Fibroblast of villous mesenchyme (primary cell): ENCODE data around the gene SIRT5. TPM values are rescaled to one million over a fixed set of nuclear protein-coding genes. Genes with fewer than 3 reads are reported as not detected.

Source experiments
- DNase-seq: peaks from one replicate; pipeline ENCODE4 v3.0.0-alpha.2; 2010; ENCODE audit warnings: low read depth
- H3K4me3 ChIP-seq: 2 replicates; pipeline ENCODE4 v1.5.1; 2011; ENCODE audit warnings: low read depth, mild to moderate bottlenecking, low read length
- total RNA-seq: library from RNA; depleted of rRNA; stranded (reverse); fragments of >200 nt; gene quantifications from 2 replicates; pipeline ENCODE4 v1.2.3, GENCODE V29; 2012
- TF ChIP-seq, protein P1 (sequence below): IDR thresholded peaks from 2 replicates; pipeline ENCODE4 v1.5.1; 2012; ENCODE audit warnings: low read depth, mild to moderate bottlenecking, low read length; ENCODE audit not compliant: insufficient read depth

The SIRT5 gene
- 6.1 and 9.9 TPM in 2 replicates for total RNA-seq

DNA sequence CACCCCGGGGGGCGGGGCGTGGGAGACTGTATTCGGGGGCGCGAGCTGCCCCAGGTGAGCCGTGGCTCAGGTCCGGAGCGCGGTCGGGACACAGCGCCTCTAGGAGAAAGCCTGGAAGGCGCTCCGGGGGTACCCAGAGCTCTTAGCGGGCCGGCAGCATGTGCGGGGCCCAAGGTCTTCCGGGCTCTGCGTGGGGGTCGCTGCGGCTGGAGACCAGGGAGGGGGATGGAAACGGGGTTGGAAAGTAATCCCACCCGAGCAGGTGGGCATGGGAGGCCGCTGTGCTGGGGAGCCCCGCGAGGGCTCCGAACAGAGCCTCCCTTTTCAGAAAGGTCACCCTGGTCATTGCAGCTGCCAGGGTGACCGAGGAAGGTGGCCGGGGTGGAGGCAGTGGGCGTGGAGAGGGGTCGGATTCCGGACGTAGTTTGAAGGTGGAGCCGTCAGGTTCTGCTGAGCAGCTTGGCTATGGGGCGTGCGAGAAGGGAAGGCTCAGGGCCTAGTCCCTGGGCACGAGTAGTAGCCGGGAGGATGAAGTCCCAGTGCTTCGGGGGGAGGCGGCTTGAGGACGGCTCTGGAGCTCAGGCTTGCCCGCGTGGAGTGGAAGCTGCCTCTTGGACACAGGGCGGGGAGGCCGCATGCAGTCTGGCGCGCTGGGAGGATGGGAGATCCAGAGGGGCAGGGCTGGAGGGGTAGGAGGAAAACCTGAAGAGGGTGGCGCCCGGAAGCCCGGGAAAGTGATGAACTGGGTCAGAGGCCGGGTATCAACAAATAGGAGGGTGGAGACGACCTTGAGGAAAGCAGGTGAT lies at the start of gene SIRT5:
TSS of gene SIRT5 (plus strand) at position 31 of the 806 bp plus-strand sequence. CDS start 9,510 bp downstream, outside the sequence.
- TF ChIP-seq, protein P1, sequence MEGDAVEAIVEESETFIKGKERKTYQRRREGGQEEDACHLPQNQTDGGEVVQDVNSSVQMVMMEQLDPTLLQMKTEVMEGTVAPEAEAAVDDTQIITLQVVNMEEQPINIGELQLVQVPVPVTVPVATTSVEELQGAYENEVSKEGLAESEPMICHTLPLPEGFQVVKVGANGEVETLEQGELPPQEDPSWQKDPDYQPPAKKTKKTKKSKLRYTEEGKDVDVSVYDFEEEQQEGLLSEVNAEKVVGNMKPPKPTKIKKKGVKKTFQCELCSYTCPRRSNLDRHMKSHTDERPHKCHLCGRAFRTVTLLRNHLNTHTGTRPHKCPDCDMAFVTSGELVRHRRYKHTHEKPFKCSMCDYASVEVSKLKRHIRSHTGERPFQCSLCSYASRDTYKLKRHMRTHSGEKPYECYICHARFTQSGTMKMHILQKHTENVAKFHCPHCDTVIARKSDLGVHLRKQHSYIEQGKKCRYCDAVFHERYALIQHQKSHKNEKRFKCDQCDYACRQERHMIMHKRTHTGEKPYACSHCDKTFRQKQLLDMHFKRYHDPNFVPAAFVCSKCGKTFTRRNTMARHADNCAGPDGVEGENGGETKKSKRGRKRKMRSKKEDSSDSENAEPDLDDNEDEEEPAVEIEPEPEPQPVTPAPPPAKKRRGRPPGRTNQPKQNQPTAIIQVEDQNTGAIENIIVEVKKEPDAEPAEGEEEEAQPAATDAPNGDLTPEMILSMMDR, result no peak
- DNase-seq, result peak; percentile 78
- peak within 1 kb of the TSS; percentile 87 for H3K4me3 ChIP-seq

DNA sequence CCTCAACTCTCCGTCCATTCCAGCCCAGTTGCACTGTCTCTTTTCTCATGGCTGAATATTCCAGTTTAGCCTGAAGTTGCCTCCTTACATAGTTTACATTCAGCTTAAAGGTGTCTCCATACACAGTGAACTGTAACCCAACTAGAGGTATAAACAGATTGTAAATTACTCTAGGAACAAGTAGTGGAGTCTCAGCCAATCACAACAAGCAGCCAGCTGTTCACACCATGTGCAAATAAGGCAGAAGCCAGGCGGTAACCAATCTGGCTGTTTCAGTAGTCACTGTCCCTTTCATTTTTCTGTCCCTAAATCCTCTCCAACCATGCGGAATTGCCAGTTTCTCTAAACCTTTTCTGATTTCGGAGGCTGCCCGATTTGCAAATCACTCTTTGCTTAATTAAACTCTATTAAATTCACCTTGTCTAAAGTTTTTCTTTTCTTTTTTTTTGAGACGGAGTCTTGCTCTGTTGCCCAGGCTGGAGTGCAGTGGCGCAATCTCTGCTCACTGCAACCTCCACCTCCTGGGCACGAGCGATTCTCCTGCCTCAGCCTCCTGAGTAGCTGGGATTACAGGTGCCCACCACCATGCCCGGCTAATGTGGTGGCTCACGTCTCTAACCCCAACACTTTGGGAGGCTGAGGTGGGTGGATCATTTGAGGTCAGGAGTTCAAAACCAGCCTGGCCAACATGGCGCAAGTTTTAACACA lies 49.4 kb upstream of the SIRT5 start:
- TF ChIP-seq, protein P1, result no peak
- H3K4me3 ChIP-seq, result no peak overlapping the region
- DNase-seq, result no peak

DNA sequence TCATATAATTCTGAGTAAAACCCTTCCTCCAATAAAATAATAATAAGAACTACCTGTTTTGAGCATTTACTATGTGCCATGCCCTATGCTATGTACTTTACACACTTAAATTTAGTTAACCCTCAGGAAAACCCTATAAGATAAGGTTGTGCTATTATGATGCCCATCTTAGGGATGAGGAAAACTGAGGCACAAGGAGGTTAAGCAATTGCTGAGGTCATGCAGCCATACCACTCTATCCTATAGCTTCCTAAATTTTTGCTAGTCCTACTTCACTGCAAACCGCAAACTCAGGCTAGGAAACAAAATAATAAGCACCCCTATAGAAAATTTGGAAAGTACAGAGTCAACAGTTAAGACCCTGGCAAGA lies 48.1 kb upstream of the SIRT5 start:
- no peak overlapping the region for H3K4me3 ChIP-seq
- TF ChIP-seq, protein P1, result no peak
- no peak for DNase-seq

DNA sequence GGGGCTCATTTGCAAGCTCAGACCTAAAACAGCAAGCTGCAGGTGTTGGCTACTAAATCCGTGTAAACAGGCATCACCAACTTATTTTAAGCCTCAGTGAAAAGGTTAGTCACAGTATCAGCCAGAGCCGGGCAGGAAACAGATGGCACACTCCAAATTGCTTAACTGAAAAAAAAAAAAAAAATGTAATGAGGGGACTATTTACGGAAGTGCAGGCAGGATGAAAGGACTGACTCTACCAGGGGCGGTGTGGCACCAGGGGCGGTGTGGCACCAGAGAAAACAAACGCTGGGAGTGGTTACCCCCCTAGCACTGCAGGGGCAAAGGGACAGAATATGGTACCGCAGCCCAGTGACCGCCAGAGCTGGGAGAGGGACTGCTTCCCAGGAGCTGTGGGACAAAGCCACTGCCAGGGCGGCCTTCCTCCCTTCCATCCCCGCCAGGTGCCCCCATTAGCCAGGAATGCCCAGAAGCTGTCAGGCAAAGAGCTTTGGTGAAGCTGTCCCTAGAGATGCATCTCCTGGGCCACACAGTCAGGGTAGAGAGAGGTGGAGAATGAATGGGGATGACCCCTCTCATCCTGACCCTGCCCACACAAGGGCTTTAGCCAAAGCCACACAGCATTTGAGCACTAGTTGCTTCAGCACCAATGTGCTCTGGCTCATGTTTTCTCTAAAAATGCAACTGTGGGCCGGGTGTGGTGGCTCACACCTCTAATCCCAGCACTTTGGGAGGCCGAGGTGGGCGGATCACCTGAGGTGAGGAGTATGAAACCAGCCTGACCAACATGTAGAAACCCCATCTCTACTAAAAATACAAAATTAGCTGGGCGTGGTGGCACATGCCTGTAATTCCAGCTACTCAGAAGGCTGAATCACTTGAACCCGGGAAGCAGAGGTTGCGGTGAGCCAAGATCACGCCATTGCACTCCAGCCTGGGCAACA lies 47.4 kb upstream of the SIRT5 start:
- TF ChIP-seq, protein P1, result no peak
- no peak overlapping the region for H3K4me3 ChIP-seq
- peak; percentile 28 for DNase-seq

DNA sequence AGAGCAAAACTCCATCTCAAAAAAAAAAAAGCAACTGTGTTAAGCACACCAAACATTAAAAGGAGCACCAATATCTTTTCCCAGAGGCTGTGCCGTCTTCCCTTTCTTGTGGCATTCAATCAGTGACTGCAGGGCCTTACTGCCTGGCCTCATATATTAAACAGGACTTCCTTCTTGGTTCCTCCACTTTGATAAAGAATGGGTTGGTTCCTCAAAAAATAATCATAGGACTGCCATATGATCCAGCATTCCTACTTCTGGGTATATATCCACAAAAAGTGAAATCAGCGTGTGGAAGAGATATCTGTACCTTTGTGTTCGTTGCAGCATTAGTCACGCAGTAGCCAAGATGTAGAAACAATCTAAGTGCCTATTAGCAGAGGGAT lies 46.7 kb upstream of the SIRT5 start:
- H3K4me3 ChIP-seq, result no peak overlapping the region
- TF ChIP-seq, protein P1, result no peak

DNA sequence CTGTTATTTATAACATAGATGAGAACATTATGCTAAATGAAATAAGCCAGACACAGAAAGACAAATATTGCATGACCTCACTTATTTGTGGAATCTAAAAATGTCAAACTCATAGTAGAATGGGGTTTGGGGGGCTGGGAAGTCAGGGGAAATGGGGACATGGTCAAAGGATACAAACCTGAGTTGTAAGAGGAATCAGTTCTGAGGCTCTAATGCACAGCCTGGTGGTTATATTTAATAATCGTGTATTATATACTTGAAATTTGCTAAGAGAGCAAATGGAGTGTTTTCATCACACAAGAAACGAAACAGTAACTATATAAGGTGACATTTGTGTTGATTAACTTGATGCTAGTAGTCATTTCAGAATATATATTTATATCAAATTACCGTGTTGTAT lies 46.2 kb upstream of the SIRT5 start:
- no peak overlapping the region for H3K4me3 ChIP-seq
- TF ChIP-seq, protein P1, result no peak
- DNase-seq, result no peak

More for the DNA sequence above, 46.7 kb upstream of the SIRT5 start:
- DNase-seq, result no peak
